Vagina (tissue), 2 donors: Measurements from ENCODE around the gene SLC12A4.

Experiments used
- CTCF ChIP-seq, 3 experiments: fragments of 450-650 bp in 2 of 3; fragments of 200-600 bp in 1 of 3; sonication (generic) in 1 of 3; IDR thresholded peaks; one replicate each; pipeline ENCODE4 v1.5.1; 2017 to 2019; ENCODE audit warnings: antibody characterized with exemption in 3 of 3, mild to moderate bottlenecking in 2 of 3, moderate library complexity in 2 of 3
- POLR2A ChIP-seq, 2 donors: fragments of 450-650 bp; IDR thresholded peaks; one replicate each; pipeline ENCODE4 v1.6.1; 2017; ENCODE audit warnings: antibody characterized with exemption in 2 of 2, mild to moderate bottlenecking in 2 of 2, moderate library complexity in 2 of 2
- POLR2AphosphoS5 ChIP-seq, 2 donors: sonication (generic); formaldehyde crosslinking; IDR thresholded peaks; one replicate each; pipeline ENCODE4 v1.9.0; 2017; ENCODE audit warnings: antibody characterized with exemption in 2 of 2, mild to moderate bottlenecking in 2 of 2, low read depth in 1 of 2; ENCODE audit not compliant: insufficient read depth in 1 of 2

- TF ChIP-seq CTCF (IDR thresholded peaks at IDR 0.05): no peak
- TF ChIP-seq POLR2AphosphoS5 (IDR thresholded peaks at IDR 0.05; ENCODE audit: insufficient read depth in 1 of 2, low read depth in 1 of 2): no peak
- no peak for TF ChIP-seq POLR2A (IDR thresholded peaks at IDR 0.05)
These were observed 44.1 kb downstream of the SLC12A4 start for GRCh38 chr16:67924140-67924906.
